TTC549 (cell line): ENCODE measurements around the gene ELMO1.

ENCODE experiments used
- FAIRE-seq: peaks from 2 replicates; lab custom pipeline; 2012; peaks lifted over from hg19 to GRCh38; lab: Jason Lieb, UNC

The ELMO1 gene, protein sequence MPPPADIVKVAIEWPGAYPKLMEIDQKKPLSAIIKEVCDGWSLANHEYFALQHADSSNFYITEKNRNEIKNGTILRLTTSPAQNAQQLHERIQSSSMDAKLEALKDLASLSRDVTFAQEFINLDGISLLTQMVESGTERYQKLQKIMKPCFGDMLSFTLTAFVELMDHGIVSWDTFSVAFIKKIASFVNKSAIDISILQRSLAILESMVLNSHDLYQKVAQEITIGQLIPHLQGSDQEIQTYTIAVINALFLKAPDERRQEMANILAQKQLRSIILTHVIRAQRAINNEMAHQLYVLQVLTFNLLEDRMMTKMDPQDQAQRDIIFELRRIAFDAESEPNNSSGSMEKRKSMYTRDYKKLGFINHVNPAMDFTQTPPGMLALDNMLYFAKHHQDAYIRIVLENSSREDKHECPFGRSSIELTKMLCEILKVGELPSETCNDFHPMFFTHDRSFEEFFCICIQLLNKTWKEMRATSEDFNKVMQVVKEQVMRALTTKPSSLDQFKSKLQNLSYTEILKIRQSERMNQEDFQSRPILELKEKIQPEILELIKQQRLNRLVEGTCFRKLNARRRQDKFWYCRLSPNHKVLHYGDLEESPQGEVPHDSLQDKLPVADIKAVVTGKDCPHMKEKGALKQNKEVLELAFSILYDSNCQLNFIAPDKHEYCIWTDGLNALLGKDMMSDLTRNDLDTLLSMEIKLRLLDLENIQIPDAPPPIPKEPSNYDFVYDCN

GRCh38 chr7:37448636-37449361 is at the start of gene ELMO1:
TSS of gene ELMO1 (minus strand) at chr7:37448864. CDS start at chr7:37342690, 106,174 bp downstream.
- FAIRE-seq: no peak

GRCh38 chr7:37497576-37497975 is 48.9 kb upstream of the ELMO1 start:
- no peak for FAIRE-seq

DNA sequence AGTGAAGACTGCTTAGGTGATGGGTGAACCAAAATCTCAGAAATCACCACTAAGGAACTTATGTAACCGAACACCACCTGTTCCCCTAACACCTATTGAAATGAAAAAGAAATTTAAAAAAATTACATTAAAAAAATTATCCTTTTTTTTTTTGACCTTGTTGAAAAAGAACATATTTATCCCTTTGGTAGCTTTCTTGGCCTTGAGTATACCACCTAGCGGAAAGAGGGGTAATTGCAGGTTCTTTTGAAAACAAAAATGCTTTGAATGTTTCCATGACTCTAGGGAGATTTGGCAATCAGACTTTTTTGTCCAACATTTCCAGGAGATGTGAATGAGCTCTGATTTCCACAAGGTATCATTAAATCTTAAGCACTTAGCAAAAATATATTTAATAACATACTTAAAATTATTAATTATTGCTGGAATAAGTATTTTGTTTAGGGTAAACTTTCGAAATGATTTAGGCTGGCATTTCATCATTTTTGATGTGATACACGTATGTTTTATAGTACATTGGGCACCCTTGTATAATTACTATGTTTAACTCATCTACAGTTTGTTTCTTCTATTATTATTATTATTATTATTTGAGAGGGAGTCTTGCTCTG is 47.0 kb upstream of the ELMO1 start:
- peak; percentile 85 for FAIRE-seq

GRCh38 chr7:37494926-37495325 is 46.3 kb upstream of the ELMO1 start:
- no peak for FAIRE-seq

DNA sequence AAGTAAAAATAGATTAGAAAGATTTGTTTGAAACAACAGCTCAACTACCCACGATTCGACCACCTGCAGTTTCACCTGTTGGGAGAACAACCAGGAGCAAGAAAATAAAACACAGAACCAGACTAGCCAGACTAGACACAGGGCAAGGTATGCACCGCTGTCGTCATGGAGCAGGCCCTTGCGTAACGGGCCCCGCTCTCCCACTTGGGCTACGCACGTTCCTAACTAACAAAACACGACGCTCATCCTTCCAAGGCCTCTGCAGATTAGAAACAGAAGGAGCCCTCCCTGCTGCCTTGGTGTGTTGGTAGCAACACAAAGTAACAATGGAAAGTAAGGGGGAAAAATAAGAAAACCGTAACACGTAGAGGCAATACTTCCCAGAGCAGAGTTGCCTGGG is 45.1 kb upstream of the ELMO1 start:
- no peak for FAIRE-seq

GRCh38 chr7:37493123-37493522 is 44.5 kb upstream of the ELMO1 start:
- no peak for FAIRE-seq

- FAIRE-seq: no peak
Measured at GRCh38 chr7:37491919-37492694, 43.4 kb upstream of the ELMO1 start.

- no peak for FAIRE-seq
Measured at GRCh38 chr7:37489703-37490102, 41.0 kb upstream of the ELMO1 start.

DNA sequence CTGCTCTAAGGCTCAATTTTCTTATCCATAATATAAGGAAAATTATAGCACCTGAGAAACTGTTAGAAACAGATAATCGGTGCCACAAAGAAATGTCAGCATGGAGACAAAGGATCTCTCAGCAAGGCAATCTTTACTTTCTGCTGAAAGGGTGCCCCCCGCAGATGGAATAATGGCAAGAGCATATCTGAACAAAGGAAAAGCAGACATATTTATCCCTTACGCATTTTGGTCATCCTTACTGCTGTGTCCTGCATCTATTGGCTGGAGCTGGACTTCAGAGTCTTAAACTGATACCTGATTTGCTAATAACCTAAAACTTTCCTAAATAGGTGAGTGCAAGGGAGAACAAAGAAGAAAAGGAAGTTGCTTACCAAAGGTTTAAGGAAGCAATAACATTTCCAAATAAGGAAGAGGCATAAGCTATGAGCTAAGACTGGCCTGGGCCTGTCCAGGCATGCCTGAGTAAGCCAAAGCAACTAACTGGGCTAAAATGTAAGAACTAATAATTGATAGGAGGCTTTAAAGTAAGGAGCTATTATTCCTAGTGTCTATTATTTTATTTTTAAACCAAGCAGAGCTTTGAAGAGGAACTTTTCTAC is 39.6 kb upstream of the ELMO1 start:
- no peak for FAIRE-seq

DNA sequence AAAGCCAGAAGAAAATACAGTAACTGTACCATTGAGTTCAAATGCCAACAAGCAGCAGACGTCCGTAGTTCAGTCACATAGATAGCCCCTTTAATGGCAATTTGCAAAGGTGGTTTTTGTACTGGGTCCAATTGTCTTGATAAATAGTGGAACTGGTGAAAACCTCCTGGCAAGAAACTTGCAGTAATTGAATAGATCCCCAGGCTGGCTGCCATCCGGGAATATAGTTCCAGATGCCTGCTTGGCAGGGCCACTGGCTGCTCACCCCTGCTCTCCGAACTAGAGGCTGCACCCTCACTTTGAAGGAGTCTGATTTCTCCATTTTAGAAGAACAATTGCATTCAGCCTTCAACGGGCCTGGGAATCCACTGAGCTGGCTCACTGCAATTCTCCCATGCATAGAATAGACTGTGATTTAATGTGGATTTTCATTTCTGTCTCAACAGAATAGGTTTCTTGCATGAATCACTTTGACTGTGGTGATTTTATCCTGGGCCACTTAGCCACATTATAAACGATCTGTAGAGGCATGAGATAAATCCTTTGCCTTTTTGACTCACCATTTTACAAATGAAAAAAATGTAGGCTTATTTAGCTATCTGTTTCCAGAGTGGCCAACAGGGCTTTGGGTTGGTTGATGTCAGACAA is 35.9 kb upstream of the ELMO1 start:
- no peak for FAIRE-seq

GRCh38 chr7:37483627-37484026 is 35.0 kb upstream of the ELMO1 start:
- FAIRE-seq: no peak

DNA sequence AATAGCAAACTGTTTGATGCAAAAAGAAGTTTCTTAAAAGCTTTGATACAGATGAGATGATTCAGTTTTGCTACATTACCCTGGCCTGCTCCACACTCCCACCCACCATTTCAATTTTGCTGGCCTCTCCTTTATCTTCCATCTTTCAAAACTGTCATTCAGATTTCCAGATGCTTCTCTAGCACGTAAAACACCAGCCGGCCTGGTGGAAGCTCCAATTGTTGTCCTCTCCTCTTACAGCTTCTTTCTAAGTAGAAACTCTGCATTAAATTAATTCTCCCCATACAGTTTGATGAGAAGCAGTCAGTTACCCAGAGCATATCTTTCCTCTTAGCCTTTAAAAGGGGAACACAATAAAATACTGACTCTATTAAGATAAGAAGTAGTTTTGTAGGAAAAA is 34.3 kb upstream of the ELMO1 start:
- FAIRE-seq: no peak

DNA sequence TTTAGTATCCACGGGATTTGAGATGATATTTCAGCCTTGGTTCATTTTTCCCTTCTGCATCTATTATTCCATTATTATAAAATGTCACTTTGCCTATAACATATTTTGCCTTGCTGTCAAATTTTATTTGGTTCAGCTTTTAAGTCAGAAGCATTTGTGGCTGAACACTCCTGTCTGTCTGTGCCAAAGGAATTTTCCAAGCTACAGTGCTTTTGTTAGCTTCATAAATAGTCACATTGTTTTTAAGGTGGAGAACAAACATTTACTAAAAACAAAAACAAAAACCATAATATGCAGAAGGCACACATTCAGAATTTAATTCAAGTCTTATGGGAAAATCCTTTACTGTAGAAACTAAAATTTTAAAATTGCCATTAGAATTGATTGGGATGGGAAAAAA is 33.8 kb upstream of the ELMO1 start:
- no peak for FAIRE-seq

DNA sequence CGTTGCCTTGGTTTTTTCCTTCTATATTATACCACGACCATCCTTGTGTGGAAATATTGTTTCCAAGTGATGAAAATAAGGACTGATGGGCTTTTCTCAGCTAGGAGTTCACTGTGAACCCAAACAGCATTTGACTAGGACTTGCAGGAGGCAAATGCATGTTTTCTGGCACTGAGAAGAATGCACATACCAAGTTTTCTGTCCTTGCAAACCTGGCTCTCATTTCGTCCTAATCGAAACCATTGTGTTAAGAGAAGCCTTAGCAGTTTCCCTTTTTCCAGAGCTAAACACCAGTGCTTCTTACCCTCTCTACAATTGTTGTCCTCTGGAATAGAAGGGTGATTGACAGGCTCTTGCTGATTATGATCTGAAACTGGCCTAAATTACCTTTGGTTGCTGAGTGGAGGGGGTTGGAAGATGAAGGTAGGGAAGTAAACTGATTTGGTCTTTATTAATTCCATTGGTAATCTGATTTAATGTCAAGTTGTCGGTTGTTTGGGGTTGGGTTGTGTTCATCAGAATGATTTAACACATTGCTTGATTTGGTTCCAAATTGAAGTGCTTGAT is 33.1 kb upstream of the ELMO1 start:
- no peak for FAIRE-seq

DNA sequence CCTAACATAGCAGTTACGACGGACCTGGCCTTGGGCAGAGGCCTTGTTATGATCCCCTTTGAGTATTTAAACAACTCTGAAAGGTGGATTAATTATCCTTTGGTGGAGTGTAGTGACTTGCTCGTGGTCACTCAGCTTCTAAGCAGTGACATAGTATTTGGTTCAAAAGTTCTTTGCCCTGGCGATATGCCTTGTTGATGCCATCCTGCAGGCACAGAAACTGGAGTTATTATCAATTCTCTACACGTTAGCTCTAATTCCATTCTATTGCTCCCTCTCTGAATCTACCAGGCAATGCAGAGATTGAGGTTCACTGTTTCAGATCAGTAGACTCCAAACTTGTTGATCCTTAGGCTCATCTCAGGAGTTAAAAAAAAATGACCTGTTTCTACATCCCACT is 32.5 kb upstream of the ELMO1 start:
- FAIRE-seq: no peak

- no peak for FAIRE-seq
Measured at GRCh38 chr7:37480041-37481031, 31.7 kb upstream of the ELMO1 start.

DNA sequence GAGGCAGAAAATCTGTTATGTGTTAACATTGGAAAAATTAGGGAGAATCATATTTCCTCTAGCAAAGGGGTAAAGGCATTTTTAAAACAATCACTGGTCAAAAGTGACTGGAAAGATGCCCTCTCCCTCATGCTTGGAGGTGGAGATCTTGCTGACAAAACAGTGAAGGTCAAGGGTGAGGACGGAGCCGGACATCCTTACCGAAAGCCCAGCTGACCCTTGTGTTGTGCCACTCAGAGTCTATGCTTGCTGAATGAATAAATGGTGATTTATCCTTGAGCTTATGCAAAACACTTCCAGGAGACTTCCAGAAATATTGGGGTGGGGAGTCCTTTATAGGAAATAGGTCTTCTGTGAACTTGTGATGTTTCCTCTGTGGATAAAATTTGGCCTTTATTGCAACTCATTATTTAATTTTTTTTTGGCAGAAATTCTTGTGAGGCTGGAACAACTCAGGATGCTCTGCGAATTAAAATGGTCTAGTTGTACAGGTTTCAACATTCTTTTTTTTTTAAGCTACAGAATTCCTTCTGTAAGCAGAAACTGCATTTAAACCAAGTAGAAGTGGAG is 28.3 kb upstream of the ELMO1 start:
- FAIRE-seq: no peak

- no peak for FAIRE-seq
Measured at GRCh38 chr7:37476428-37476827, 27.8 kb upstream of the ELMO1 start.

- FAIRE-seq: no peak
Measured at GRCh38 chr7:37475646-37476045, 27.0 kb upstream of the ELMO1 start.
